GM03348 (cell line): ENCODE results near the gene CD83.

Experiments
- DNase-seq: peaks from one replicate; pipeline ENCODE4 v3.0.0; 2012; ENCODE audit warnings: low spot score

The CD83 gene

DNA sequence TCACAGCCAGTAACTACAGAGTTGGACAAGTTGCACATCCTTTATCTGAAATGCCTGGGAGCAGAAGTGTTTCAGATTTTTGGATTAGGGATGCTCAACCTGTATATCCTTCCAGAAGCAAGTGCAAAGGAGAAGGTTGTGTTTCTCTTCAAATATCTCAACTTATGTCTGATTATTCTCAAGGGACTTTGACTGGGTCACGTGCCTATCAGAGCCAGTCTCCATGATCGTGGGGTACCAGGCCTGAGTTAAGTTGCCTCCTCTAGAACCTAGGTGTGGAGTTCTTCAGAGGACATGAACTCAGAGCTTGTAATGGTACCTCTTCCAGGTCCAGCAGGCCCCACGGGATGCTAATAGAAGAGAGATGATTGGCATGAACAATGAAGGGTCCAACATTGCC, 7.8 kb downstream of the CD83 start:
- DNase-seq = no peak

- DNase-seq = peak; percentile 28
These were observed 8.6 kb downstream of the CD83 start for GRCh38 chr6:14126191-14126590.

- no peak for DNase-seq
These were observed 10.0 kb downstream of the CD83 start for GRCh38 chr6:14127611-14128010.

- DNase-seq = no peak
These were observed 10.4 kb downstream of the CD83 start for GRCh38 chr6:14128012-14128411.

DNA sequence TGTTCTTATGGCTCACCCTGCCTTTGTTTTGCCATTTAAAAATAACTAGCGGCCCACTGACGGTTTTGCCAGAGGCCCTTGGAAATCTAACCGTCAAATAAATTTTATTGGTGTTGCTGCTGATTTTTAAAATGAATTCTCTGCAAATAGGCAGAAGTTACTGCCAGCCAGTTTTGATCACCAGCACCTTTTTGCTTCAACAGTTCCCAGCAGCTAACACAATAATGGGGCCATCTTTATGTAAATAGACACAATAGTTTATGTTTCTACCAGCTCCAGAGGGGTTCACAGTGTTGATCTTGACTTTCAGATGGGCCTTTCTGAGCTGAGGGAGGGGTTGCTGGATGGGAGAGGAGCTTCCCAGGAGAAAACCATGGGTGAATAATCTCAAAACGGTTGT, 11.2 kb downstream of the CD83 start:
- no peak for DNase-seq

DNA sequence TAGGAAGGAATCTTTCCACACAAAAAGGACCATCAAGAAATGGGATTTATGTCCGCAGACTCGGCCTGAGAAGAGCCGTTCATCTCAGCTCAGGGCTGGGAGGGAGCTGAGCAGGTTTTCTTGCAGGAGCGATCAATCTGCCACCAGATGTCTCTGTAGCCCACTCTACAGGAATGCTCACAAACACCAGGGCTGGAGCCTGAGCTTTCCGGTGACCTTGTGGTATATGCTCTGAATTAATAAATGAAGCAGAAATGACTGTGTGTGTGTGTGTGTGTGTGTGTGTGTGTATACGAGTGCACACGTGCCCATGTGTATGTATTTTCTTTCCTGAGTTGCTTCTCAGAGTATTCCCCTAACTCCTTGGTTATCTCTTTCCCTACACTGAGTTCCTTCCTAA, 12.0 kb downstream of the CD83 start:
- DNase-seq = peak; percentile 70

DNA sequence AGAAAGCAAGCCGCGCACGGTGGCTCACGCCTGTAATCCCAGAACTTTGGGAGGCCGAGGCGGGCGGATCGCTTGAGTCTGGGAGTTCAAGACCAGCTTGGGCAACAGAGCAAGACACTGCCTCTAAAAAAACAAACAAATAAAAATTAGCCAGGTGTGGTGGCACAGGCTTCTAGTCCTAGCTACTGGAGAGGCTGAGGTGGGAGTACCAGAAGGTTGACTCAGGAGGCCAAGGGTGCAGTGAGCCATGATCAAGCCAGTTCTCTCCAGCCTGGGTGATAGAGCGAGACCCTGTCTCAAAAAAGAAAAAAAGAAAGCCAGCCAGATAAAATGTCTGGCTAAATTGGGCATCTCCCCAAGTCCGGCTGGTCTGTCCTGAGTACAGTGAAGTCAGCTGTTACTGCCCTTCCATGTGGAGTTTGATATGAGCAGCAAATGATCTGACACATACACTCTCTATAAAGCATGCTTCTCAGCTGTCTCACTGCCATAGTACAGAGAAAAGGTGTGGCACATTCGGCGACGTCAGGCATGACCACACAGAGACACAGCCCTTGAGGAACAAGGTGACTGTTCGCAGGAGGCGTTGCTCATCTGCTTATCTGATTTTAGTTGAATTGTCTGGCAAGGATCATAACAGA, 13.0 kb downstream of the CD83 start:
- no peak for DNase-seq

DNA sequence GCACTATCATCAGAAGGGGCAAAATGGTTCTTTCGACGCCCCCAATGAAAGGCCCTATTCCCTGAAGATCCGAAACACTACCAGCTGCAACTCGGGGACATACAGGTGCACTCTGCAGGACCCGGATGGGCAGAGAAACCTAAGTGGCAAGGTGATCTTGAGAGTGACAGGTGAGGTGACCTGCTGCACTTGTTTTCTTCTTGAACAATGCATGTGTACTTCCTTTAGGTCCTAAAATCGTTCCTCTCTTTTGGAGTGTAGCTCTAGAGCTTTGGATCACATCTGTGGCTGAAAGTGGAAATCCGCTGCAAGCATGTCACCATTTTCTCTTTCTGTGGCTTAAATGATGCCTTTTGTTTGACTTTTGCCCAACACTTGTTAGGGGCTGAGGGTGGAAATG, 14.0 kb downstream of the CD83 start:
- no peak for DNase-seq

DNA sequence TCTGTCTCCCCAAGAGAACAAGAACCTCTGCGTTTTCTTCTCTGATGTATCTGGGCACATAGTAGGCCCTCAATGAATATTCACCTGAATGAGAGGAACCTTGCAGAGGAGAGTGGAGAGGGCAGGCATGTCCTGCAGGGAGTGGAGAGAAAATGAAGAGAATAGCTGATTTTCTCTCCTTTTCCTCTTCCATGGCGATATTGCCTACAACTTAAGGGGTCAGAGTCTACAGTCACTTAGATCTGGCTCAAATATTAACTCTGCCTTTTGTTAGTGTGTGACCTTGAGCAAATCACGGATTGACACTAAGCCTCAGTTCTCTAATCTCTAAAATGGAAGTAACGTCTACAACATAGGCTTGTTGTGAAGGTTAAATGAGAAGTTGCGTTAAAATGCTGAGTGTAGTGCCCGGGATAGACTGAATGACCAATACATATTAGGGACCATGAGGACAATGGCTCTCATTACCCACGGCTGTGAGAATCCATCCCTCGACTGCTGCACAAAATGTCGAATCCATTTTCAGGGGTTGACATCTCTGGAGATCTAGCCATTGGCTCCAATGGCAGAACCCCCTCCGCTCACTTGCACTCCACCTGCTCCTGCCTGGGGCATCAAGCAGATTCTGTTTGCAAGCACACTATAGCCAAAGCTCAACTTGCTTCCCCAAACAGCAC, 14.8 kb downstream of the CD83 start:
- no peak for DNase-seq

DNA sequence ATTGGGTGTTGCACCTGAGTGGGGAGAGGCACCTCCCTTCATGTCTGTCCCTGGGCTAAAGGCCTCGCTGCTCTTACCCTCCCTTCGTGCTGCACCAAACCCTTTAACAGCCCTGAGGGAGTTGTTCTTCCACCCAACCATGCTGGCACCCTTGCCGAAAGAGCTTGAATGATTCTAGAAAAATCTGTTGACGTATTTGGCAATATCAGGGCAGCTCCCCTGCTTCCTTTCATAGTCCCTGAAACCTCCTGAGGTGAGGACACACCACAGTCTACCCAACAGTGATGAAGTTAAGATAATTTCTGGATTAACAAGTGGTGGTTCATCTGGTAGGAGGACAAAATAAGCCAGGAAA, 15.3 kb downstream of the CD83 start:
- DNase-seq = no peak

- no peak for DNase-seq
These were observed 16.8 kb downstream of the CD83 start for GRCh38 chr6:14134211-14134910.

DNA sequence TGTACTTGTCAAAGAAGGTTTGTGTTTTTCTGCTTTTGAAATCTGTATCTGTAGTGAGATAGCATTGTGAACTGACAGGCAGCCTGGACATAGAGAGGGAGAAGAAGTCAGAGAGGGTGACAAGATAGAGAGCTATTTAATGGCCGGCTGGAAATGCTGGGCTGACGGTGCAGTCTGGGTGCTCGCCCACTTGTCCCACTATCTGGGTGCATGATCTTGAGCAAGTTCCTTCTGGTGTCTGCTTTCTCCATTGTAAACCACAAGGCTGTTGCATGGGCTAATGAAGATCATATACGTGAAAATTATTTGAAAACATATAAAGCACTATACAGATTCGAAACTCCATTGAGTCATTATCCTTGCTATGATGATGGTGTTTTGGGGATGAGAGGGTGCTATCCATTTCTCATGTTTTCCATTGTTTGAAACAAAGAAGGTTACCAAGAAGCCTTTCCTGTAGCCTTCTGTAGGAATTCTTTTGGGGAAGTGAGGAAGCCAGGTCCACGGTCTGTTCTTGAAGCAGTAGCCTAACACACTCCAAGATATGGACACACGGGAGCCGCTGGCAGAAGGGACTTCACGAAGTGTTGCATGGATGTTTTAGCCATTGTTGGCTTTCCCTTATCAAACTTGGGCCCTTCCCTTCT, 18.4 kb downstream of the CD83 start:
- DNase-seq = no peak

DNA sequence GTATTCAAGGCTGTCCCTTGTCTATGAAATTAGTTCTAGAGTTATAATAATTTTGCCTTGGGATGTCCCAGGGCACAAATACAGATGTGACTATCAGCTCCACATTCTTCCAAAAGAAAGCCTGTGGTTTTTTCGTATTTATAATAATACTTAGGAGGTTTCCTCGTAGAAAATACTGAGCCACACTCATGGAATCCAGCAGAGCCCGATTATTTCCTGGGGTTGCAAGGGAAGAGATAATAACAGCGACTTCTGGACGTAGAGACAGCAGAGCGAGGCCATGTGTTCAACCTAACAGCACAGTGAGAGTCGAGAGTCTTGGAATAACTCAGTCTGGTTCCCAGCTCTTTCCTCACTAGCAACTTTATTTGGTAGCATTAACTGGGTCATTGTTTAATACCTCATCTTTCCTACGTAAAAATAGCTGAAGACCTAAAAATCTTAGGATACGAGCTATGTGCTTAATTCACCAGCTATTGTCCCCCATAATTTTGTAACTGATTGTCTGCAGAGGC, 21.2 kb downstream of the CD83 start:
- DNase-seq = no peak

DNA sequence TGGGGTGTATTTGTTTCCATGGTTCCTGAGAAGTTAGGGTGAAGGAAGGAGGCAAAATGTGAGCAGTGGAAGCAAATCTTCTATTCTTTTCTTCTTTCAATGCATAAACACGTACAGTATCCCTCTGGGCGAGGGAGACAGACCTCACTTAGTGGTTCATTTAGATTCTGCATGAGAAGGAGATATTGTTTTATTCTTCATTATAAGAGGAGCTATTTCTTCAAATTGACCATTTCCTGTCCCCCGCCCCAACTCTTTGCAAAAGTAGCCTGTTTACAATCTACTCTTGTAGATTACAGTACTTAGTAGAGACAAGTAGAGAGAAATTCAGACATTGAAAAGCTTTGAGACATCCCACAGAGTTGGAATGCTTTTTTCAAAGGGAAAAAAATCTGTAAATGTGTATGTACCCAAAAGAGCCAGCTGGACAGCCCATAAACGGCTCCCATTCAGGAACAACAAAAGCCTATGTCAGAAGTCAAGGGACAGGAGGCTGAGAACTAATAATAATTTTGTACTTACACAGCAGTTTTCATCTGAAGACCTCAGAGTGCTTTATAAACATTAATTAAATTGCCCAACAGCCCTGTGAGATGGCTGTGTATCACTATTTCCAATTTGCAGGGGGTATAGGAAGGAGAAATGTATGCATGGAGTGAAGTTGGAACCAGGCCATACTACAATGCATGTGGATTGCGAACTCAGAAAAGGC, 23.9 kb downstream of the CD83 start:
- no peak for DNase-seq

GRCh38 chr6:14142063-14142450, 24.5 kb downstream of the CD83 start:
- no peak for DNase-seq

DNA sequence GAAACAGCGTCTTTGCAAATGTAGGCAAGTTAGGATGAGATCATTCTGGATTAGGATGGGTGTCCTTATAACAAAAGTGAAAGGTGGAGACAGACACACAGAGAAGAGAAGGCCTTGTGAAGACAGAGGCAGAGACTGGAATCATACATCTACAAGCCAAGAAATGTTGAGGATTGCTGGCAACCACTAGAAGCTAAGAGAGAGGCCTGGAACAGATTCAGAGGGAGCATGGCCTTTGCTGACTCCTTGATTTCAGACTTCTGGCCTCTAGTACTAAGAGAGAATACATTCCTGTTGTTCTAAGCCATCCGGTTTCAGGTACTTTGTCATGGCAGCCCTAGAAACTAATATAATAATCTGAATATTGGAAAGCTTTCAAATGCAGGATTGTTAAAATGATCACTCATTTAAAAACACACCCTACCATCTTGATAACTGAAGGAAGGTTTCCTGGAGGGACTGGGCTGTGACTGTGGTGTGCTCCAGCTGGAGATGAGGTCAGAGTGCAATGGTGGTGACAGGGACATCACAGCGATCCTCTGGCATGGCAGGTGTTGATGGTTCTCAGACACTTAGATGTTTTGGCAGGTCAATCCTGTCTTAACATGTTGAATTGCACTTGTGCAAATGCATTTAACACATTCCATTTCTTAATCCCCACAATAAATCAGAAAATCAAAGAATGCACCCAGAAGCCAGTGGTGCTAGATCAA, 25.1 kb downstream of the CD83 start:
- DNase-seq = no peak

GRCh38 chr6:14143305-14143704, 25.7 kb downstream of the CD83 start:
- no peak for DNase-seq

DNA sequence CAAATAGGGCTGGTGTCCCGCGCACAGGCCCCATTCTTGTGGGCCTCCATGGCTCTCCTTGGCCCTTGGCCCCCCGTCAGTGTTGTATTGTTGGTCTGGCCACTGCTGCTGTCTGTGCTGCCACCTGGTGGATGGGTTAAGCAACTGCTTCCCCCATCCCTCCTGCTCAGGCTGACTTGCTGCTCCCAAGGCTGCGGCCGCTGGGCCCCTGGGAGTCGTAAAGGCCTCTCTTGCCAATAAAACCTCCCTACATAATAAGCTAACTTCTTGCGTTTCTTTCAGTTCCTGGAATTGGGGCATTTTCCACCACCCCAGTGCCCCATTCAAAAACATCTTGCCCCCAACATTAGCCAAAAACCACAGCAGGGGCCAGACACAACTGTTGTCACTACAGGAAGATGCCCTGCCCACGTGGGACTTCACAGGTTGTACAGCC, 27.1 kb downstream of the CD83 start:
- DNase-seq = peak; percentile 92

DNA sequence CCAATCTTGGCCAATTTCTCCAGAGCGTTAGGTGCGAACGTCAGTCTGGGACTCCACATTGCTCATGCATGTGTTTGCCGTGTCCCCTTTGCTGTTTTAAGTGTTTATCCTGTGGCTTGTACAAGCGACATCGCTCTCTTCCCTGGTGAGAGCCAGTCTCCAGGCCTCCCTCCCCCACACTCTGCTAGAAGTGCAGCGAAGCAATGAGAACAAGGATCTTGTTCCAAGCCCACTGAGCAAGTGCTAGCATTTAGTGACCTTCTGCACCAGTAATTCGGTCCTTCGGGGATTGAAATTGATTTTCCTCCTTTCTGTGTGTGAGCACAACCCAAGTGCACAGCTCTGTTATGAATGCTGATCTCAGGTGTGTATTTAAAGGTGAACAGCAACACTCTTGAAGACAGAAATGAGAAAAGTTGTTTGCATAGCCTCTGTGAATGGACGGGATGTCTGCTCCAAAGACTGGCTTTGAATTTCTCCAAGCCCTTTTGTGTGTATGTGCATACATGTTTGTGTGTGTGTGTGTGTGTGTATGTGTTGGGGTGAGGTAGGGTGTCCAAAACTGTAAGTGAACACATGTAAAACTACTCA, 29.0 kb downstream of the CD83 start:
- no peak for DNase-seq

GRCh38 chr6:14147891-14148290, 30.3 kb downstream of the CD83 start:
- no peak for DNase-seq

DNA sequence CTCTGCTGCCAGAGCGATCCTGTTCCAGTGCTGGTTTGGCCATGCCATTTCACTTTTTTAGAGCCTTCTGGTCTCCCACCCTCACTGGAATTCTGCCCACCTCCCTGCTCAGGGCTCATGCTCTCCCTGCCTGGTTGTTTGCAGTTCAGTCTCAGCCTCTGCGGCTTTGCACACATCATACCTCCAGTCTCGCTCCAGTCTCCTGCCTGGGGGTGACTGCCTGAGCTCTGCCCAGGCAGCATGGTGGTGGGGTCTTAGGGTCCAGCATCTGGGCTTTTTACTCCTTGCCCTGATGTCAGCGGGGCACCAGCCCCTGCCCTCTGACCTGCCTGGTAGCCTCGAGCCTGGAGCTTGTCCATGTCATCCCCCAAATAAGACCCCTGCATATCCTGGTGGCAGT, 30.9 kb downstream of the CD83 start:
- no peak for DNase-seq
